Keratinocyte (primary cell): ENCODE results near the gene MFAP4. TPM values are rescaled to one million over a fixed set of nuclear protein-coding genes. Genes with fewer than 3 reads are reported as not detected.
A peak's percentile ranks its signal among the peaks of the same experiment; 100 is the strongest.

Source experiments
- DNase-seq: peaks from one replicate; pipeline ENCODE4 v3.0.0-alpha.2; 2011; ENCODE audit warnings: low read depth, missing footprints, low spot score
- FAIRE-seq: peaks from 2 replicates; lab custom pipeline; 2011; peaks lifted over from hg19 to GRCh38; lab: Jason Lieb, UNC
- H2AFZ ChIP-seq: 2 replicates; pipeline ENCODE4 v1.6.0; 2012; ENCODE audit warnings: low read length, control low read depth, inconsistent platforms; ENCODE audit not compliant: control insufficient read depth
- H3K27ac ChIP-seq: 2 replicates; pipeline ENCODE4 v1.5.1; 2011; ENCODE audit warnings: low read length; ENCODE audit not compliant: control insufficient read depth, insufficient read depth
- H3K27me3 ChIP-seq: 3 replicates; pipeline ENCODE4 v1.6.0; 2011; ENCODE audit warnings: low read length; ENCODE audit not compliant: control insufficient read depth, insufficient read depth; ENCODE audit errors: extremely low read depth
- H3K36me3 ChIP-seq, 2 experiments: 2 replicates in 1 of 2; 3 replicates in 1 of 2; pipeline ENCODE4 v1.5.1; 2011; ENCODE audit warnings: low read length in 2 of 2, mild to moderate bottlenecking in 1 of 2; ENCODE audit not compliant: control insufficient read depth in 2 of 2, insufficient read depth in 2 of 2; ENCODE audit errors: extremely low read depth in 1 of 2
- H3K4me1 ChIP-seq: 3 replicates; pipeline ENCODE4 v1.5.1; 2011; ENCODE audit warnings: low read length; ENCODE audit not compliant: control insufficient read depth, insufficient read depth; ENCODE audit errors: extremely low read depth
- H3K4me2 ChIP-seq: 3 replicates; pipeline ENCODE4 v1.6.0; 2011; ENCODE audit warnings: low read depth, low read length; ENCODE audit not compliant: control insufficient read depth, insufficient read depth; ENCODE audit errors: extremely low read depth
- H3K4me3 ChIP-seq, 3 experiments: fragments of 200-600 bp in 1 of 3; sonication (generic) in 1 of 3; 2 replicates in 2 of 3; 3 replicates in 1 of 3; pipeline ENCODE4 v1.5.1; 2011 to 2016; ENCODE audit warnings: low read length in 3 of 3, mild to moderate bottlenecking in 3 of 3, control low read depth in 2 of 3, inconsistent platforms in 1 of 3, low read depth in 1 of 3, mixed read lengths in 1 of 3, mixed run types in 1 of 3, moderate library complexity in 1 of 3; ENCODE audit not compliant: control insufficient read depth in 2 of 3, insufficient read depth in 2 of 3; ENCODE audit errors: extremely low read depth in 1 of 3
- H3K79me2 ChIP-seq: 2 replicates; pipeline ENCODE4 v1.6.0; 2012; ENCODE audit warnings: low read length; ENCODE audit not compliant: control insufficient read depth, insufficient read depth
- H3K9ac ChIP-seq: 3 replicates; pipeline ENCODE4 v1.6.0; 2011; ENCODE audit warnings: low read length; ENCODE audit not compliant: control insufficient read depth, insufficient read depth; ENCODE audit errors: extremely low read depth
- H3K9me1 ChIP-seq: 3 replicates; pipeline ENCODE4 v1.6.0; 2011; ENCODE audit warnings: low read length; ENCODE audit not compliant: control insufficient read depth, insufficient read depth; ENCODE audit errors: extremely low read depth
- H3K9me3 ChIP-seq: 2 replicates; pipeline ENCODE4 v1.5.1; 2012; ENCODE audit warnings: low read depth, low read length; ENCODE audit not compliant: control insufficient read depth
- H4K20me1 ChIP-seq: 3 replicates; pipeline ENCODE4 v1.6.0; 2011; ENCODE audit warnings: low read length; ENCODE audit not compliant: control insufficient read depth, insufficient read depth; ENCODE audit errors: extremely low read depth
- EZH2 ChIP-seq: IDR thresholded peaks from one replicate; pipeline ENCODE4 v1.6.1; 2012; ENCODE audit warnings: inconsistent platforms, mild to moderate bottlenecking, low read length, moderate library complexity
- dilution Hi-C: fragments of 300-500 bp; cut with MboI; formaldehyde crosslinking; loops from one replicate; pipeline ENCODE4 v1.7.0; 2020; ENCODE audit warnings: low sequenced_read_pairs; ENCODE audit not compliant: extremely low pct_ligation_motif_present
- polyA plus RNA-seq, 5 experiments: library from polyadenylated mRNA; depleted of rRNA in 3 of 5; stranded (reverse) in 3 of 5; stranded (forward) in 1 of 5; unstranded in 1 of 5; fragments of >200 nt; gene quantifications; 1 replicate in 1 of 5; 2 replicates in 3 of 5; 3 replicates in 1 of 5; pipeline versions ENCODE4 v1.2.1 to v1.2.3, GENCODE V29; 2011 to 2012; ENCODE audit warnings: missing spikeins in 2 of 5, low read depth in 1 of 5, low replicate concordance in 1 of 5
- TF ChIP-seq, protein P1 (sequence below), 3 experiments: IDR thresholded peaks in 1 of 3; conservative IDR thresholded peaks in 1 of 3; optimal IDR thresholded peaks in 1 of 3; 2 replicates in 2 of 3; 3 replicates in 1 of 3; pipeline versions ENCODE3 to v1.5.1; 2011; ENCODE audit warnings: low read length in 3 of 3, mild to moderate bottlenecking in 3 of 3, moderate library complexity in 2 of 3, control low read depth in 1 of 3, inconsistent platforms in 1 of 3; ENCODE audit not compliant: insufficient read depth in 2 of 3; ENCODE audit errors: extremely low read depth in 1 of 3

The MFAP4 gene
- polyA plus RNA-seq, 1 donor (not counting 4 experiments of a cell fraction or from before 2014, with no cell fraction given), result not detected

- peaks cover 2 to 5% of the 10 kb centered on the region in 2 experiments for H3K36me3 ChIP-seq
- H3K79me2 ChIP-seq, result no peaks in the 10 kb centered on the region
- H3K9ac ChIP-seq, result no peak overlapping the region
- no peaks in the 10 kb centered on the region for H4K20me1 ChIP-seq
- H3K9me1 ChIP-seq, result no peaks in the 10 kb centered on the region
- no peaks in the 10 kb centered on the region for H3K9me3 ChIP-seq
- DNase-seq, result no peak
- FAIRE-seq, result no peak
- no peak overlapping the region for H3K27ac ChIP-seq
- no peak overlapping the region for H2AFZ ChIP-seq
- H3K27me3 ChIP-seq, result no peaks in the 10 kb centered on the region
- H3K4me2 ChIP-seq, result no peak overlapping the region
- TF ChIP-seq EZH2, result no peak
- TF ChIP-seq, protein P1, sequence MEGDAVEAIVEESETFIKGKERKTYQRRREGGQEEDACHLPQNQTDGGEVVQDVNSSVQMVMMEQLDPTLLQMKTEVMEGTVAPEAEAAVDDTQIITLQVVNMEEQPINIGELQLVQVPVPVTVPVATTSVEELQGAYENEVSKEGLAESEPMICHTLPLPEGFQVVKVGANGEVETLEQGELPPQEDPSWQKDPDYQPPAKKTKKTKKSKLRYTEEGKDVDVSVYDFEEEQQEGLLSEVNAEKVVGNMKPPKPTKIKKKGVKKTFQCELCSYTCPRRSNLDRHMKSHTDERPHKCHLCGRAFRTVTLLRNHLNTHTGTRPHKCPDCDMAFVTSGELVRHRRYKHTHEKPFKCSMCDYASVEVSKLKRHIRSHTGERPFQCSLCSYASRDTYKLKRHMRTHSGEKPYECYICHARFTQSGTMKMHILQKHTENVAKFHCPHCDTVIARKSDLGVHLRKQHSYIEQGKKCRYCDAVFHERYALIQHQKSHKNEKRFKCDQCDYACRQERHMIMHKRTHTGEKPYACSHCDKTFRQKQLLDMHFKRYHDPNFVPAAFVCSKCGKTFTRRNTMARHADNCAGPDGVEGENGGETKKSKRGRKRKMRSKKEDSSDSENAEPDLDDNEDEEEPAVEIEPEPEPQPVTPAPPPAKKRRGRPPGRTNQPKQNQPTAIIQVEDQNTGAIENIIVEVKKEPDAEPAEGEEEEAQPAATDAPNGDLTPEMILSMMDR (optimal IDR thresholded peaks at IDR 0.05 in 1 of 3, IDR thresholded peaks at IDR 0.05 in 1 of 3, conservative IDR thresholded peaks at IDR 0.05 in 1 of 3; ENCODE audit: extremely low read depth in 1 of 3, insufficient read depth in 2 of 3, low read length in 3 of 3), result no peak
- dilution Hi-C loops, result no loop called here
- H3K4me1 ChIP-seq, result peaks cover 6% of the 10 kb centered on the region
- H3K4me3 ChIP-seq, result no peak overlapping the region
These were observed 47.6 kb downstream of the MFAP4 start for GRCh38 chr17:19339341-19339815.

DNA sequence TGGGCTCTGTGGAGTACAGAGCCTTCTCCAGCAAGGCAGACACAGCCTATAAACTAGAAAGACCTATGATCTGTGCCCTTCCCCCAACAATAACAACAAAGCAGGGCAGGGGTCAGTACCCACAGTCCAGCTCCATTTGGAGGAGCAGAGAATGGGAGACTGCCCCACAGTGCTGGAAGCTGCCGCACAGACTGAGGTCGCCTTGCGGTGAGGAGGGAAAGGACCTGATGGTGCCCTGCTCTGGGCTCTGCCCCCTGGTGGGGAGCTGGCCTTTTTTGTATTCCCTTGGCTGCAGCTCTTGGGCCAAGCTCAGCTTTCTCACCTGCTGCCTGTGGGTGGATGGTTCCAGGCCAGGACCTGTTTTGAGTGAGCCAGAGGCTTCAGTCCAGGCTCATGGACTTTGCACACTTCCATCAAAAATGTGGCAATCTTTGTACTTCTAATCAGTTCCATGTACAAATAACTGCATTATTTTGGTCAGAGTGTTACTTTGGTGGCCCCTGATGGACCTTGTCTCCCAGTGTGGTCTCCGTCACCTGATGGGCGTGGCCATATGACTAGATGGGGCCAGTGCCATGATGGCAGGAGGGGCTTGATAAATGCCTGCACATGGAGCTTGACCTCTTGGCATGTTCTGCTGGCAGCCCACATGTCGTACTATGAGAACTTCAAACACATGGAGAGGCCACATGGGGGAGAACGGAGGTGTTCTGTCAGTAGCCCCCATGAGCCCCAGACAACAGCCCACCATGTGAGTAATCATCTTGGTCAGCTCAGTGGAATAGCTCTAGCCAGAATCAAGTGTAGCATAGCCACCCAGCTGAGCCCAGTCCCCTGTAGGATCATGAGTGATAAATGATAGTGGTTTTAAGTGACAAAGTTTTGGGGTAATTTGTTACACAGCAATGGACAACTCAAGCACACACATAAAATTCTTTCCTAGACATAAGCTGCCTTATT is 48.7 kb downstream of the MFAP4 start:
- dilution Hi-C loops, result no loop called here
- Histone ChIP-seq H3K27me3 (no peaks in the 10 kb centered on the region), H3K27ac (no peak overlapping the region)

More for the DNA sequence above, 48.7 kb downstream of the MFAP4 start:
- no peak overlapping the region for H3K4me3 ChIP-seq
- H3K79me2 ChIP-seq, result no peaks in the 10 kb centered on the region
- H3K4me2 ChIP-seq, result no peak overlapping the region
- H3K36me3 ChIP-seq, result peaks cover 5 to 9% of the 10 kb centered on the region in 2 experiments
- H3K9ac ChIP-seq, result no peak overlapping the region
- FAIRE-seq (no peak), DNase-seq (no peak)
- H3K9me1 ChIP-seq, result no peaks in the 10 kb centered on the region
- no peaks in the 10 kb centered on the region for H4K20me1 ChIP-seq
- no peaks in the 10 kb centered on the region for H3K9me3 ChIP-seq
- no peak overlapping the region for H2AFZ ChIP-seq
- peaks cover 6% of the 10 kb centered on the region for H3K4me1 ChIP-seq
- TF ChIP-seq EZH2, result no peak
- TF ChIP-seq, protein P1 (optimal IDR thresholded peaks at IDR 0.05 in 1 of 3, IDR thresholded peaks at IDR 0.05 in 1 of 3, conservative IDR thresholded peaks at IDR 0.05 in 1 of 3; ENCODE audit: extremely low read depth in 1 of 3, insufficient read depth in 2 of 3, low read length in 3 of 3), result peak; percentile 55 to 63 (median 57)
